Ramos (cell line): ENCODE data around the gene ETV6.

Experiments
- in situ Hi-C: fragments of 300-500 bp; cut with MboI; formaldehyde crosslinking; loops from one replicate; pipeline ENCODE4 v1.14.3; 2022; ENCODE audit warnings: low sequenced_read_pairs; ENCODE audit not compliant: unreplicated experiment

ETV6 gene

GRCh38 chr12:11812241-11812585 lies 162.7 kb downstream of the ETV6 start:
- in situ Hi-C loops: no loop called here

- in situ Hi-C loops: no loop called here
These were observed 163.3 kb downstream of the ETV6 start for GRCh38 chr12:11812586-11813437.

DNA sequence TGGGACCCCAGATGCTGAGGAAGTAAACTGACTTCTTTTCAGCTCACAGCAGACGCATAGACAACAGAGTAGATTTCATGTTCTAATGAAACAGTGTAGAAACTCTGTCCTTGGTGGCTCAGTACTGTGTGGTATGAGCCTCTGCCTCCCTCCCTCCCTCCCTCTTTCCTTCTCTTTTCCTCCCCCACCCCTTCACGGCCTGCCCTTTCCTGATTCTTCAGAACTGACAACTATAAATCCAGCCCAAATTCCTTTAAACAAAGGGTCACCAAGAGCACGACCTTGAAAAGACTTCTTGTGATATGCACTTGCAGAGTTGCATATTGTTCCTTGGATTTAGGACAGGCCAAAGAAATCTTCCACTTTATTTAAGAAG lies 164.0 kb downstream of the ETV6 start:
- in situ Hi-C loops: no loop called here

DNA sequence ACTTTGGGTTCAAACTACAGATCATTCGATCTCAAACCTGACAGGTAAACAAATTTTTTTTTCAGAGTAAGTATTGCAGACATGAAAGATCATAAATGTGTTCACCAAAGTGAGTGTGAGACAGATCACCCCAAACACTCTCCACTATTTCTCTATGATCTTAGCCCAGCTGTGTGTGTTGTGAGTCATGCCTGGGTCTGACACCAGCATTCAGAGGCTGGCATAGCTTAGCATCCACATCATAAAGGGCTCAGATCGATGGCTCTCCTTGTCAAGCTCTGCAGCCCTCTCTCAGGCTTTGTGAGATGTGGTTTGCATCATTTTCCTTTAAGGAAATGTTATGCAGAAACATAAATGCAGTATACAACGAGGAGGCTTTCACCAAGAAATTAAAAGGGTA lies 164.9 kb downstream of the ETV6 start:
- in situ Hi-C loops: no loop called here

- in situ Hi-C loops: no loop called here
These were observed 165.9 kb downstream of the ETV6 start for GRCh38 chr12:11815397-11815796.

DNA sequence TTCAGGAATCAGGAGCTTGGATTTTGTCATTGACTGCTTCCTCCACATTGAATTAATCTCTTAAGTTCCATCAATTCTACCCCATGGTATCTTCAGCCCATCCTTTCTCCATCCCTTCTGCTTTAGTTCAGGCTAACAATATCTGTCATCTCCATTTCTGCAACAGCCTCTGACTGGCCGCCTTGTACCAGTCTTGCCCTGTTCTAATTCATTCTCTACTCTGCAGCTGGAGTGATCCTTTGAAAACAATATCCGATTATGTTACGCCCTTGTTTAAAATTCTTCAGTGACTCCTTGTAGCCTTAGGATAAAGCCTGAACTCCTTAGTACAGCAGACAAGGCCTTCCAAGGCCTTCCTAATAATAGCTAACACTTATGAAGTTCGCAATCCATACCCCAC lies 170.2 kb downstream of the ETV6 start:
- in situ Hi-C loops: no loop called here

GRCh38 chr12:11820476-11820875 lies 171.0 kb downstream of the ETV6 start:
- in situ Hi-C loops: no loop called here

- in situ Hi-C loops: no loop called here
These were observed 172.1 kb downstream of the ETV6 start for GRCh38 chr12:11821386-11822080.

DNA sequence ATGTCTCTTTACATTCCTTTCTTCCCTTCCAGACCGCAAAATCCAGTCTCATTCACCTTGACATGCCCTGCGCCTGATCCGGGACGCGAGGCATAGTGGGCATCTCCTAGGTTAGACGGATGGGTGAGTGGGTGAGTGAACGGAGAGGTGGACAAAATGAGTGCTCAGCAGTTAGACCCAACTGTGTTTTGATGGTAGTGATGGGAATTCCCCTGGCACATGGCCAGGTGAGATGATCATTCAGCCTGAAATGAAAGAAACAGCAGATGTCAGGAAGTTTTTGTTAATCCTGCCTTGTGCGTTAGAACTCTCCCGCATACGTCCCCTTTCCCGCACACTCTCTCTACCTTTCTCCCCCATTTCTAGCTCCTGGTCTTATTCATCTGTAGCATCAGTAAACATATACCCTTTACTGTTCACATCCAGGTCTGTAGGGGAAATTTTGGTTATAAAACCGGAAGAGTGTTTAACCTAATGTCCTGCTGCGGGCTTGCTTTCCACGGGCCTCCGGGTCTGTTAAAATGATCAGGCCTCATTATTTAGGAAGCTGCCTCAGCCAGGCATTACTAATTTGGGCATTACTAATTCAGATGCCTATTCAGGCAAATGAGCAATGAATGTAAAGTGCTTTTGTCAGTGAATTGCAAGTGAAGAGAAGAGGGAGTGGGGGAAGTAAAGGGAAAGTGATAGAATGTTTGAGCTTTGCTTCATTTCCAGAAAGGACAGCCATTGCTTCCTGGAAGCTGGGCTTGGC lies 172.8 kb downstream of the ETV6 start:
- in situ Hi-C loops: no loop called here

GRCh38 chr12:11823043-11823442 lies 173.6 kb downstream of the ETV6 start:
- in situ Hi-C loops: no loop called here

- in situ Hi-C loops: no loop called here
These were observed 174.1 kb downstream of the ETV6 start for GRCh38 chr12:11823593-11823992.

DNA sequence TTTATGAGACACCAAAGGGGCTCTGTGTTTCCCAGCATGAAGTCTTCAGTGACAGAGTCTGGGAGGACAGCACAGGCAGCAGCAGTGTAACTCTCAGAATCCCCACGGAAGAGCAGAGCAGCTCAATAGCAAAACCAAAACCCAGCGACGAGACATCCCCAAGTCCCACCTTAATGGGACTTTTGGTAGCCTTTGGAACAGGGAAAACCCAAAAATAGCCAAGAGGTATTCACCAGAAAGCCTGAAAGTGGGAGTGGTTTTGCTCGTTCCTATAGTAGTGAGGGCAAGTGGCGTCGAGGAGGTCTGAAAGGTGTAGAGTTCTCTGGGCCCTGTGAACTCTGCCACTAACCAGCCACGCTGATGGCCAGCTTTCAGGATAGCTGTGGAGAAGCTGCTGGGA lies 174.6 kb downstream of the ETV6 start:
- in situ Hi-C loops: no loop called here

DNA sequence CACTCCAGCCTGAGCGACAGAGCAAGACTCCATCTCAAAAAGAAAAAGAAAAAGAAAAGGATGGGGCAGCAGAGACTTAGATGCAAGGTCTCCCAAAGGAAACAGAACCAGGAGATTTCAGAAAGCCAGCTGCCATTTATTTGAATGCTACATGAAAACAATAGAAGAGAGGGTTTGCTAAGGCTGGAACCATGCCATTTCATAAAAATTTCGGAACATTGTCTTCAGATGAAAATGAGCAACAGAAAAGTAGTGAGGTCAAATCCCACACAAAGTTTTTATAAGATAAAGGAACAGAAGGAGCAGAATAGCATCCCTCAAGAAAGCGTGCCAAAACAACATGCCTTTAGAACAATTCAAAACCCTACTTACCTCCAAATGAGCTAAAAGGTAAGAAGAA lies 175.3 kb downstream of the ETV6 start:
- in situ Hi-C loops: no loop called here

DNA sequence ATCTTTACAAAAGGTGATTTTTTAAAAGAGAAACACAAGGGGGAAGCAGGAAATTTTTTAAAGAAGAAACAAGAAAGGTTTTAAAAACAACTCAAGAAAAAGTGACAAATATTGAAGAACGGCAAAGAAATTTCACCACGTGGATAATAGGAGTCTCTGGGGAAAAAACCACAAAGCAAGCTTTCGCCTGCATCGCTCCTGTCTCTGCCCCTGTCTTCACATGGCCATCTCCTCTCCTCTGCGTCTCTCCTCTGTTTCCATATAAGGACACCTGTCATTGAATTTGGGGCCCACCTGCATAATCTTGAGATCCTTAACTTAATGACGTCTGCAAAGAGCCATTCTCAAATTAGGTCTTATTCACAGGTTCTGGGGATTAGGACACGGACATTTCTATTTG lies 175.8 kb downstream of the ETV6 start:
- in situ Hi-C loops: no loop called here

DNA sequence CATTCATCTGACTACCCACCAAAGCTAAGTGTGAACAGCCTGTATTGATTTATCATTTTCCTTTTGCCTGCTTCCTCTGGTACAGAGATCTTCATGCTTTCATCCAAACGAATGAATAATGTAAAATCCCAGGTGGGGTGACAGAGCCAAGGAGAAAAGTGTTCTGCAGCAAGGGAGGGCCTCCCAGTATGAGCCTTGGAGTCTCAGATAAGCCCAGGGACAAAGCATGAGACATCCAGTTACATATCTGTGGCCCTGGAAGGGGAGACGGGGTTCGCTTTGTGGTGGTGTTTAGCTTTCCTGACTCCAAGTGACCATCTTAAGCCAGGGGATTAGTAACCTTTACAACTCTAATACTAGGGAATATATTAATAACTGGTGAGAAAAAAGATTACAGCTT lies 177.1 kb downstream of the ETV6 start:
- in situ Hi-C loops: no loop called here

DNA sequence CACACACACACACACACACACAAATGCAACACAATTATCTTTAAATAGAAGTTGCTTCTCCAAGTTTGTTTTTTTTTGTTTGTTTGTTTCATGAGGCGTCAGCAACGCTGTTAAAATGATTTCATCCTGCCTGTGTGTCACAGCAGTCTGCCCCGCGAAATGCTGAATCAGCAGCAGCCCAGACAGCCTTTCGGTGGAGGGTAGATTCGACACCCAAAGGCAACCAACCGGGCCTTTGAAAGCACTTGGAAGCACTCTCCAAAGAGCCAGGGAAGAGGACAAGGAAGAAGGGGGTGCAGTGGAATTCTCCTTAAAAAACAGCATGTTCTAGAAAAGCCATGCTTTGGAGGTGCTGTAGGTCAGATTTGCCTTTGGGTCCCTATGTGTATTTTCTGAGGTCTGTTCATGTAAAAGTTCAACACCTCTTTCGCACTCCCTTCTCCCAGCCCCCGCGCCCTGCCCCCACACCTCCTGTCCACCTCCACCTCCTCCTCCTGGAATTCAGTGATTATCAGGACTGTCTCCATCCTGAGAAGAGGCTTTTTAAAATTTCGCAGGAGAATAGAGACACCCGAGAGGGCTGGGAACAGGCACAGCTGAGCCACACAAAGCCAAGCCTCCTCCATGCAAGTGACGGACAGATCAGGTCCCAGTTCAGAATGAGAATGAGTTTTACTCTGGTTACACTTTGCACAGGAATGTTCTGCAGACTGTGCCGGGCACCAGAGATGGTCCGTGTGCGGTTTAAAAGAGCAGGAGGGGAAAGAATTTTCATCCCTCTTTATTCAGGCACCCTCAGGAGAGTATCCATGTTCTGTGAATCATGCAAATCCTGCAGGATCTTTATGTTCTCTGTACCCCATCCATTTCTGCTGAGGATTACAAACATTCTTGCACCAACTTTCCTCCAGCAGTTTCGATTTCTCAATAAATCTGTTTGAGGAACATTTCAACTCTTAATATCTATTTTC lies 177.9 kb downstream of the ETV6 start:
- in situ Hi-C loops: no loop called here

- in situ Hi-C loops: no loop called here
These were observed 180.3 kb downstream of the ETV6 start for GRCh38 chr12:11829764-11830194.

- in situ Hi-C loops: no loop called here
These were observed 180.9 kb downstream of the ETV6 start for GRCh38 chr12:11830307-11830801.

- in situ Hi-C loops: no loop called here
These were observed 182.6 kb downstream of the ETV6 start for GRCh38 chr12:11832093-11832492.
